Hematopoietic multipotent progenitor cell treated with erythropoietin and hydrocortisone succinate and interleukin-3 and kit ligand, for 17 days (in vitro differentiated cells): Measurements from ENCODE around the gene FRY.
A peak's percentile ranks its signal among the peaks of the same experiment; 100 is the strongest.
"Not testable (repeated sequence)": the region's sequence is repeated elsewhere in the genome, so short reads cannot be mapped to it uniquely, and the experiment has no call there.

Source experiments
- DNase-seq: peaks from one replicate; pipeline ENCODE4 v3.0.0-alpha.2; 2015; ENCODE audit warnings: low spot score

The FRY gene

GRCh38 chr13:32031025-32031814 is at the start of gene FRY:
FRY (plus strand) TSS chr13:32031774; CDS start chr13:32031796, 22 bp downstream.
- DNase-seq: no peak

DNA sequence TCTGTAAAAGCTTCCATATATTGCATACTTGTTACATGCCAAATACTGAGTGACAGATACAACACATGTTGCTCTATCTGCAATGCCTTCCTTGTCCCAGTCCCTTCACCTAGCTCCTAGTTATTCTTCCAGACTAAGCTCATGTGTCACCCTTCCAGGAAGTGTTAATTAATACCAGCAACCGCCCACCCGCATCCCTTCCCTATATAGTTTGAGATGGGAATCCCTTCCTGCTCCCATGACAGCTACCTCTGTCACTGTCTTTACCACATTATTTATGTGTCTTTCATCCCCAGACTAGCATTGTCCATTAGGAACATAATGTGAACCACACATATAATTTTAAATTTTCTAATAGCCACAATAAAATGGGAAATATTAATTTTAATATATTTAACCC is 49.5 kb upstream of the FRY start:
- DNase-seq: no peak

- no peak for DNase-seq
Measured at GRCh38 chr13:31982540-31982939, 49.0 kb upstream of the FRY start.

GRCh38 chr13:31983696-31984095 is 47.9 kb upstream of the FRY start:
- DNase-seq: not testable (repeated sequence)

- DNase-seq: not testable (repeated sequence)
Measured at GRCh38 chr13:31984388-31984787, 47.2 kb upstream of the FRY start.

DNA sequence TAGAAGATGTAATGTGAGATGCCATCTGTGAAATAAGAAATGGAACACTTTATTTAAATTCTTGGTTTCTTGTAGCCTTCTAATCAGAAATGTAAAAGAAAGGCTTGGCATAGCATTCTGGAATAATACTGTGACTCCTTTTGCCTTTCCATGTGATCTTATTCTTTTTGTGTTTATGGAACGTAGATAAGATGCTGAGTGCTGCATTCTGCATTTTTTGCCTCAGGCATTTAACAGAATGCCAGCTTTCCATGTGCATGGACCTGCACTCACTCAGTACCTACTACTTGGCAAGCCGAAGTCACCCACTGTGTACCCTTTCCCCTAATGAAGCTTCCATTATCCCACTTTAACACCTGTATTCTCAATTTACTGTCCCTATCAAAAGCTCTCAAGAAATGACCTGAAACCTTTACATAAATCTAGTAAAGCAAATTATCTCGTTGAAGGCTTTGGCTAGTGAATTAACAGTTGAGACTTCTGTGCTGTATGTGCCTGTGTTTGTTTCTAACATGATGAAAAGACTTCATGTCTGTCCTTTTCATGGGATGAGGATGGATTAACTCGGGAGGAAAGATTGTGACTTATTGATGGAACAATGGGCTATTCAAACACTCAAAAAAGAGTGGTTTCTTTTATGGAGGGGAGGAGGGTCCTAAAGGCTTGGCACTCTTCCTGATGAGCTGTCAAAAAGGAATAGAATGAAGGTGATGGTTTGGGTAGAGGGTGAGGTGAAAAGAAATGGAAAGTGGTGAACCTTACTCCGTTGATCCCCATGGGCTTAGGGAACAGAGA is 44.7 kb upstream of the FRY start:
- no peak for DNase-seq

DNA sequence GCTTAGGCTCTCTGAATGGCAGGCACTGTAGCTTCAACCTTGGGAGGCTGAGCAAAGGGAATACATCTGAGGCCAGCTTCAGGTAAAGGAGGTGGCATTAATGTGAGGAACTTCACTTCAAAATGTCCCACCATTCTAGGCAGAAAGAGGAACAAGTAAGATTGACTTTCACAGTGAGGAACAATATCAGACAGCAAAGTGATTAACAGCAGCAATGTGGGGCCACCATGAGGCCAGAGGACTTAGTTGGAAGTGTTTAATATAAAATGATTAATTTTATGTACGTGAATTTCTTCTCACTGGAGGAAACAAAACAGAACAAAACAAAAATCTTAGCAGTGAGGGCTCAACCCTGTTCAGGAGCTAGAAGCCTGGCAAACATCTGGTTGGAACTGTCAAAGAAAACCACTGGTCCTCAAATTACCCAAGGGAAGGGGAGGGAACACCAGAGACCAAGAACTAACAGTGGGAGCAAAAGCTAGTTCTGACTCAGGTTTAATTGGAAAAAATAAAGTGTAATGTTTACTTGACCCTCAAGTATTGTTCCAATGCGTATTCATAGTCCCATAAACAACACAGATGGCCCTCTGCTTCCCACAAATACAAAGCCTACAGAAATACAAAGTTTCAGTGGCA is 43.9 kb upstream of the FRY start:
- no peak for DNase-seq

DNA sequence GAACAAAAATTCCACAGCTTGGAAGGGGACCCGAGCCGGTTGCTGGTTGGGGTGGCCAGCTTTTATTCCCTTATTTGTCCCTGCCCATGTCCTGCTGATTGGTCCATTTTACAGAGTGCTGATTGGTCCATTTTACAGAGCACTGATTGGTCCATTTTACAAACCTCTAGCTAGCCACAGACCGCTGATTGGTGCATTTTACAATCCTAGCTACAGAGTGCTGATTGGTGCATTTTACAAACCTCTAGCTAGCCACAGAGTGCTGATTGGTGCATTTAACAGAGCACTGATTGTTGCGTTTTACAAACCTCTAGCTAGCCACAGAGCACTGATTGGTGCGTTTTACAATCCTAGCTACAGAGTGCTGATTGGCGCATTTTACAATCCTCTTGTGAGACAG is 37.2 kb upstream of the FRY start:
- DNase-seq: not testable (repeated sequence)

- DNase-seq: no peak
Measured at GRCh38 chr13:31996601-31997000, 35.0 kb upstream of the FRY start.

- no peak for DNase-seq
Measured at GRCh38 chr13:31997641-31998040, 33.9 kb upstream of the FRY start.

DNA sequence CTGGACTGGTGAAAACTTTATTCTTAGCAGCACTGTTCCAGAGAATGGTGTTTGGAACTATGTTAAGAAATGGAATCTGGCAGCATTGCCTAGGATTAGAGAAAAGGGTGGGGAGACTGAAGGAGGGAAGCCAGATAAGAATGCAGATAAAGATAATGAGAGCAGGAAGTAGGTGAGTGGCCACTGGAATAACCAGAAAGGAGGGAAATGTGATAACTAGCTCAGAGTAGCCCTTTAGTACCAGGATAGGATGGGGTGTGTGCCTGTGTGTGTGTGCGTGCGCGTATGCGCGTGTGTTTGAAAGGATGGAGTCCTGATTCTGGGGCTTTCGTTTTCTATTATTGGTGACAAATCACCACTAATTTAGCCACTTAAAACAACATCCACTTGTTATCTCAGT is 33.4 kb upstream of the FRY start:
- DNase-seq: no peak

- not testable (repeated sequence) for DNase-seq
Measured at GRCh38 chr13:32000754-32001153, 30.8 kb upstream of the FRY start.

GRCh38 chr13:32001154-32001768 is 30.3 kb upstream of the FRY start:
- DNase-seq: peak; percentile 9

- no peak for DNase-seq
Measured at GRCh38 chr13:32001769-32002168, 29.8 kb upstream of the FRY start.

DNA sequence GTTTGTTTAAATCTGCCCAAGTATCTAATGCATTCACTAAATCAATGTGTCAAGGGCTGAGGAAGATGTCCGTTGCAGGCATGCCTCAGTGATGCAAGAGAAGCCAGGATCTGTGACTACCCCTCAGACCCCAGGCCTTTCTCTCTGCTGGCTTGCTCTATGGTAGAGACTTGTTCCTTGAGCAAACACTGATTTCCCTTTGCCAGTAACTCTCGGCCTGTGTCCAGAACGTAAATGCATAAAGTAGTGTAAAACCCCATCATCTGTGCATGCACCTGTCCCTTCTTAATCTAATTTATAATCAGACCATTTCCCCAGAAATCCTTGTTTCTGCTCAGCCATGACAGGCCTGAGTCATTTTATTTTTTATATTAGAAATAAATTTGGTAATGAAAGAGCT is 28.7 kb upstream of the FRY start:
- DNase-seq: no peak

- DNase-seq: no peak
Measured at GRCh38 chr13:32007494-32007893, 24.1 kb upstream of the FRY start.

DNA sequence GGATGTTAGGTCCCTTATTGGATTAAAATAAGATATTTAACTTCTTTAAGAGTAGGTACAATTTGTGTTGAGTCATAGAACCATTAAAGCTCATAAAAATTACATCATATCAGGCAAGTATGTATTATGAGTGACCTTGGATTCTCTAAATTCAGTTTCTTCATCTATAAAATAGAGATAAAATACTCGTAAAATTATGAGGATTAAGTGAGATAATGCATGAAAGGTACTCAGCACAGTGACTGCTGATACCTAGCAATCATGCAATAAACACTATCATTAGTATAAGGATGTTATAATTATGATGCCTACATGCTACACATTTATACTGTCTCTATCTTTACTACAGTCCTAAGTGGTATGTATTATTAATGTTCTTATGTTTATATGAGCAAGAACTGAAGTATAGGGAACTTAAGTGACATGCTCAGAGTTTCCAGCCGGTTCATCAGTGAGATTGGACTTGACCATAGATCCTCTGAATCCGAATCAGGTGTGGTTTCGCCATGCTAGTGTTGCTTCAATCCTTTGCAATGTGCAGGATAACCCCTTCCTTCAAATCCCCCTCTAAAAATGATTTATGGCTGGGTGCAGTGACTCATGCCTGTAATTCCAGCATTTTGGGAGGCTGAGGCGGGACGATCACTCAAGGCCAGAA is 22.9 kb upstream of the FRY start:
- DNase-seq: no peak

DNA sequence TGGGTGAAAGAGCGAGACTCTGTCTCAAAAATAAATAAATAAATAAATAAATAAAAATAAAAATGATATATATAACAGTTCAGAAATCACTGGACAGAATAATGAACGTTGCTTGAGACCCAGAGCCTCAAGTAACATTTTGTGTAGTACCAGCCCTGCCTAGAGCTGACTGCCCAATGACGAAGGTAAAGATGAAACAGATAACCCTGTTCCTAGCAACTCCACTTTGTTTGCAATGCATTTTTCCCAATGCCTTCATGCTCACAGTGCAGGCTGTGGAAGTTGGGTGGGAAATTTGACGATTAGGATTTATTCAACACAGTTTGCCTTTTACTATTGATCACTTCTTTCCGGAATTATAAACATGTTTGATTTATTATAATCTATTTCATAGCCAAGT is 22.2 kb upstream of the FRY start:
- DNase-seq: no peak

- no peak for DNase-seq
Measured at GRCh38 chr13:32010136-32010535, 21.4 kb upstream of the FRY start.

- no peak for DNase-seq
Measured at GRCh38 chr13:32011971-32012370, 19.6 kb upstream of the FRY start.

DNA sequence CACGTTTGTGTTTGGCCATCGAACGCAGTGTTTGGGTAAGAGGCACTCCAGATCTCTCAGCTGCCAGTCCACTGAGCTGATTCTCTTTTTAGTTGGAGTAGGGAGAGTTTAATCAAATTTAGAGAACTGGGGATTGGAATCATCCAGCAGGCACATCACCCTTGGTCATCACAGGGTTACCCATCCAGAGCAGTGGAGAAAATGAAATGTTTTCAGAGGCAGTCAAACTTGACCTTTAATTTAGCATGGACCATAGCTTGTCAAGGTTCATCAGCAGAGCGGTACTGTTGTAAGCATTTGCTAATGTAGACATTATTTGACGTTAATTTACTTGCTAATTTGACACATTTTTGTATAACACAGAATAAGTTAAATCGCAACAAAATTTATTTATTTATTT is 18.4 kb upstream of the FRY start:
- no peak for DNase-seq

GRCh38 chr13:32016119-32016518 is 15.5 kb upstream of the FRY start:
- no peak for DNase-seq
